NCI-H774 (cell line): ENCODE measurements around the gene PCA3.
"Not testable (repeated sequence)": the region's sequence is repeated elsewhere in the genome, so short reads cannot be mapped to it uniquely, and the experiment has no call there.

Source experiments
- DNase-seq: peaks from one replicate; lab custom pipeline; 2025; lab: John Stamatoyannopoulos, UW

Gene PCA3

GRCh38 chr9:76764138-76764537 is at the start of gene PCA3:
PCA3 (plus strand) TSS chr9:76764438.
- no peak for DNase-seq

GRCh38 chr9:76716085-76716672 is 48.1 kb upstream of the PCA3 start:
- DNase-seq, result peak; percentile 31

GRCh38 chr9:76717176-76717575 is 47.1 kb upstream of the PCA3 start:
- DNase-seq, result peak; percentile 75

- no peak for DNase-seq
Measured at GRCh38 chr9:76717613-76718012, 46.6 kb upstream of the PCA3 start.

GRCh38 chr9:76718166-76718565 is 46.1 kb upstream of the PCA3 start:
- DNase-seq, result no peak

GRCh38 chr9:76720245-76720644 is 44.0 kb upstream of the PCA3 start:
- no peak for DNase-seq

- peak; percentile 83 for DNase-seq
Measured at GRCh38 chr9:76725011-76725546, 39.2 kb upstream of the PCA3 start.

- no peak for DNase-seq
Measured at GRCh38 chr9:76725885-76726284, 38.4 kb upstream of the PCA3 start.

- no peak for DNase-seq
Measured at GRCh38 chr9:76729116-76729515, 35.1 kb upstream of the PCA3 start.

- peak; percentile 61 for DNase-seq
Measured at GRCh38 chr9:76729980-76730737, 34.1 kb upstream of the PCA3 start.

- no peak for DNase-seq
Measured at GRCh38 chr9:76730801-76731200, 33.4 kb upstream of the PCA3 start.

- DNase-seq, result no peak
Measured at GRCh38 chr9:76732341-76732958, 31.8 kb upstream of the PCA3 start.

GRCh38 chr9:76733096-76733495 is 31.1 kb upstream of the PCA3 start:
- no peak for DNase-seq

GRCh38 chr9:76734716-76735115 is 29.5 kb upstream of the PCA3 start:
- no peak for DNase-seq

- DNase-seq, result no peak
Measured at GRCh38 chr9:76737154-76737902, 26.9 kb upstream of the PCA3 start.

GRCh38 chr9:76738402-76738801 is 25.8 kb upstream of the PCA3 start:
- no peak for DNase-seq

- no peak for DNase-seq
Measured at GRCh38 chr9:76741524-76741923, 22.7 kb upstream of the PCA3 start.

- not testable (repeated sequence) for DNase-seq
Measured at GRCh38 chr9:76742890-76743289, 21.3 kb upstream of the PCA3 start.

- no peak for DNase-seq
Measured at GRCh38 chr9:76743931-76744330, 20.3 kb upstream of the PCA3 start.

GRCh38 chr9:76744336-76744735 is 19.9 kb upstream of the PCA3 start:
- DNase-seq, result no peak

- no peak for DNase-seq
Measured at GRCh38 chr9:76751001-76751400, 13.2 kb upstream of the PCA3 start.

- DNase-seq, result peak; percentile 61
Measured at GRCh38 chr9:76756268-76756640, 8.0 kb upstream of the PCA3 start.
